Sigmoid colon (tissue), 4 donors: ENCODE results near the gene KIRREL3.

ENCODE experiments used
- EP300 ChIP-seq, 4 donors: sonication (generic); formaldehyde crosslinking; IDR thresholded peaks; one replicate each; pipeline ENCODE4 v1.6.1; 2017; ENCODE audit warnings: antibody characterized with exemption in 4 of 4
- POLR2A ChIP-seq, 2 donors: fragments of 450-650 bp; IDR thresholded peaks; one replicate each; pipeline ENCODE4 v1.6.1; 2016; ENCODE audit warnings: antibody characterized with exemption in 2 of 2, mild to moderate bottlenecking in 2 of 2, moderate library complexity in 2 of 2
- TF ChIP-seq, protein P1 (sequence below), 4 experiments: fragments of 450-650 bp in 3 of 4; fragments of 200-600 bp in 1 of 4; IDR thresholded peaks; one replicate each; pipeline ENCODE4 v1.5.1; 2016 to 2019; ENCODE audit warnings: antibody characterized with exemption in 4 of 4, mild to moderate bottlenecking in 3 of 4, moderate library complexity in 2 of 4

DNA sequence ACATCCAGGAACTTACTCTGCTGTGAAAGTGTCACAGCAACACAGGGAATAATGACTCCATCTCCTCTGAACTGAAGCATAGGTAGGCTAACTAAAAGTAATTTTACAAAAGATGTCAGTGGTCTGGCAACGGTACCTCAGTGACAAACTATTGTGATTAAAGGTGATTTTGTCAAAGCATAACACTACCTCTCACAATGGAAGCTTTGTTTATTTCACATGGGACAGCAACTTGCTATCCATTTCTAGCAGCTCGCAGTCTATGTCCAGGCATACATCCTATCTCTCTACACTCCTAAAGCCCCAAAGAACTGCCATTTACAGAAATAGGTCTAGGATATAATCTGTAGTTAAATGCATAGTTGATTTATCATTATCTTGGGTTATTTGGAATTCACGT, 163.0 kb downstream of the KIRREL3 start:
- TF ChIP-seq, protein P1, sequence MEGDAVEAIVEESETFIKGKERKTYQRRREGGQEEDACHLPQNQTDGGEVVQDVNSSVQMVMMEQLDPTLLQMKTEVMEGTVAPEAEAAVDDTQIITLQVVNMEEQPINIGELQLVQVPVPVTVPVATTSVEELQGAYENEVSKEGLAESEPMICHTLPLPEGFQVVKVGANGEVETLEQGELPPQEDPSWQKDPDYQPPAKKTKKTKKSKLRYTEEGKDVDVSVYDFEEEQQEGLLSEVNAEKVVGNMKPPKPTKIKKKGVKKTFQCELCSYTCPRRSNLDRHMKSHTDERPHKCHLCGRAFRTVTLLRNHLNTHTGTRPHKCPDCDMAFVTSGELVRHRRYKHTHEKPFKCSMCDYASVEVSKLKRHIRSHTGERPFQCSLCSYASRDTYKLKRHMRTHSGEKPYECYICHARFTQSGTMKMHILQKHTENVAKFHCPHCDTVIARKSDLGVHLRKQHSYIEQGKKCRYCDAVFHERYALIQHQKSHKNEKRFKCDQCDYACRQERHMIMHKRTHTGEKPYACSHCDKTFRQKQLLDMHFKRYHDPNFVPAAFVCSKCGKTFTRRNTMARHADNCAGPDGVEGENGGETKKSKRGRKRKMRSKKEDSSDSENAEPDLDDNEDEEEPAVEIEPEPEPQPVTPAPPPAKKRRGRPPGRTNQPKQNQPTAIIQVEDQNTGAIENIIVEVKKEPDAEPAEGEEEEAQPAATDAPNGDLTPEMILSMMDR (IDR thresholded peaks at IDR 0.05): no peak
- no peak for TF ChIP-seq POLR2A (IDR thresholded peaks at IDR 0.05)
- TF ChIP-seq EP300 (IDR thresholded peaks at IDR 0.05): no peak
